ENCODE data around the gene SGSM1. TPM values are rescaled to one million over a fixed set of nuclear protein-coding genes. Genes with fewer than 3 reads are reported as not detected.
"Not testable (repeated sequence)": the region's sequence is repeated elsewhere in the genome, so short reads cannot be mapped to it uniquely, and the experiment has no call there.

SGSM1 gene
- total RNA-seq, 2 donors from 2014 or later: 0.52 to 1.3 TPM

DNA sequence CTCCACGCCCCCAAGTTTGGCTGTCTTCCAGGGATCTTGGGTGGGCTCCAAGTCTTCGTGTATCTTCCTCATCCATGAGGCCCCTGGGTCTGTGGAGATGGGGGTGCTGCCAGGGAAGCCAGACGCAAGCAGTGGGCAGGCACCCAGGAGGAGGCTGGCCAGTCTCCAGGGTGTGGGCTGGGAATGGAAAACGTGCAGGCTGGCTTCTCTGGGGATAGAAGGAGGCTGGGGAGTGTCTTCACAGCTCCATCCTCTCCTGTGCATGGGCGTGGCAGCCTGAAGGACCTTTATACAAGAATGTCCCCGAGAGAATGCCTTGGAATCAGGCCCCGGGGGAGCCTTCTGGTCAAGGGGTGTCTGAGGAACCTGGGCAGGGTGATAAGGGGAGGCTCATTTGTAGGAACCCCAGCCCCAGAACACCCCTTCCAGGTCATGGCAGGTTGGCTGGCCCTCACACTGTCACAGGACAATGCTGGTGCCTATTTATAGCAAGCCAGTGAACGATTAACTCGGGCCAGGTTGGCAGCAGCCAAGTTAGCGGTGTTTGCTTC is 14.0 kb downstream of the SGSM1 start:
- H3K4me3 Mint-ChIP-seq: no peak overlapping the region
- no peak for ATAC-seq (replicated peaks)
- peaks cover 5% of the 10 kb centered on the region for H3K9me3 Mint-ChIP-seq
- H3K27me3 Mint-ChIP-seq: no peaks in the 10 kb centered on the region
- no peaks in the 10 kb centered on the region for H3K4me1 Mint-ChIP-seq
- H3K27ac Mint-ChIP-seq: no peak overlapping the region
- H3K36me3 Mint-ChIP-seq (ENCODE audit: low read depth): no peaks in the 10 kb centered on the region

GRCh38 chr22:24822471-24822870 is 16.5 kb downstream of the SGSM1 start:
- no peaks in the 10 kb centered on the region for H3K27me3 Mint-ChIP-seq
- H3K4me3 Mint-ChIP-seq: no peak overlapping the region
- no peaks in the 10 kb centered on the region for H3K36me3 Mint-ChIP-seq (ENCODE audit: low read depth)
- H3K4me1 Mint-ChIP-seq: no peaks in the 10 kb centered on the region
- no peak overlapping the region for H3K27ac Mint-ChIP-seq
- no peaks in the 10 kb centered on the region for H3K9me3 Mint-ChIP-seq
- ATAC-seq (replicated peaks): no peak

GRCh38 chr22:24823787-24824186 is 17.8 kb downstream of the SGSM1 start:
- Mint-ChIP-seq H3K36me3 (ENCODE audit: low read depth) (no peaks in the 10 kb centered on the region), H3K27me3 (no peaks in the 10 kb centered on the region), H3K4me3 (no peak overlapping the region), H3K27ac (no peak overlapping the region), H3K4me1 (no peaks in the 10 kb centered on the region), H3K9me3 (no peaks in the 10 kb centered on the region)
- ATAC-seq (replicated peaks): no peak

- Mint-ChIP-seq H3K4me1 (no peaks in the 10 kb centered on the region), H3K36me3 (ENCODE audit: low read depth) (no peaks in the 10 kb centered on the region), H3K9me3 (no peaks in the 10 kb centered on the region), H3K27ac (no peak overlapping the region), H3K4me3 (no peak overlapping the region), H3K27me3 (no peaks in the 10 kb centered on the region)
- ATAC-seq (replicated peaks): no peak
Observed at GRCh38 chr22:24824250-24824649, 18.2 kb downstream of the SGSM1 start.

GRCh38 chr22:24824915-24825314 is 18.9 kb downstream of the SGSM1 start:
- H3K9me3 Mint-ChIP-seq: no peaks in the 10 kb centered on the region
- no peak for ATAC-seq (replicated peaks)
- H3K36me3 Mint-ChIP-seq (ENCODE audit: low read depth): no peaks in the 10 kb centered on the region
- no peak overlapping the region for H3K4me3 Mint-ChIP-seq
- no peaks in the 10 kb centered on the region for H3K27me3 Mint-ChIP-seq
- no peak overlapping the region for H3K27ac Mint-ChIP-seq
- no peaks in the 10 kb centered on the region for H3K4me1 Mint-ChIP-seq

DNA sequence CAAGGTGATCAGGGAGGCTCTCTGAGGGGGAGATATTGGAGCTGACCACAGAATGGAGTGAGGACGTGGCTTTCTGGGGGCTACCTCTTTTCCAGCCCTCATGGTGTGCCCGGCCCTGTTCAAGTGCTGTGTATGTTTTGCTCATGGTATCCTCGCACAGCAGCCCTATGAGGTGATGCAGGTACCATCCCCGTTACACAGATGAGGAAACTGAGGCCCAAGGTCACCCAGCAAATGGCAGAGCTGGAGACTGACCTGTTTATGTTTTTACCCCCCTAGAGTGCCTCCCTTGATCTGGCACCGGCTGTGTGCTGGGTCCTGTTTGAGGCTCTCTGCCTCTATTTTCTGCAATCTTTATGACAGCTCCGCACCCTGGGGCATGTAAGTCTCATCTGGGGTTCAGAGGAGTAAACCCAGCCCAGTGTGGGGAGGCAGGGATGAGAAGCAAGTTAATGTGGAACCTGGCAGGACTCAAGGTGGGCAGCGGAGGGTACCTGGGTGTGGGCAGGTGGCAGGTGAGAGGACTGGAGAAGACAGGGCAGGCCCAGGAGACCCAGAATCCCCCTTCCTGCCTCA is 20.8 kb downstream of the SGSM1 start:
- H3K36me3 Mint-ChIP-seq (ENCODE audit: low read depth): no peaks in the 10 kb centered on the region
- H3K27ac Mint-ChIP-seq: no peak overlapping the region
- H3K9me3 Mint-ChIP-seq: no peaks in the 10 kb centered on the region
- no peak overlapping the region for H3K4me3 Mint-ChIP-seq
- no peaks in the 10 kb centered on the region for H3K27me3 Mint-ChIP-seq
- H3K4me1 Mint-ChIP-seq: no peaks in the 10 kb centered on the region
- no peak for ATAC-seq (replicated peaks)

DNA sequence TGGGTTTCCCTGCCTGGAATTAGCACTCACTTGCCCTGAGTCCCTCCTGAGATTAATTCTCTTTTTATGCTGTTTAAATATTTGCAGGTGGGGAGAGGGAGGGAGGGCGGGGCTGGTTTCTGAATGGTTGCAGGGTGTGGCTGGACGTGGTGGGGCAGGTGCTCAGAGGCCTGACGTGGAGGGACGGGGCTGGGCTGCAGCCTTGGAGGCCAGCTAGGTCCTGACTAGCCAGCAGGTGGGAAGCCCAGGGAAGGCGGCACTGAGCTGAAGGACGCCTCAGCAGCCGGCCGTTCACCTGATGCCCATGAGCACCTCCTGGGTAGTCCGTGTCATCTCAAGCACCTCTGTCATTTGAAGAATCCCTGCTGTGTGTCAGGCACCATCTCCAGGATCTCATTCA is 21.3 kb downstream of the SGSM1 start:
- Mint-ChIP-seq H3K9me3 (no peaks in the 10 kb centered on the region), H3K27ac (no peak overlapping the region)
- no peak for ATAC-seq (replicated peaks)

GRCh38 chr22:24830205-24830979 is 24.4 kb downstream of the SGSM1 start:
- ATAC-seq (replicated peaks): no peak
- no peaks in the 10 kb centered on the region for H3K27me3 Mint-ChIP-seq

More for the DNA sequence above, 21.3 kb downstream of the SGSM1 start:
- Mint-ChIP-seq H3K4me3 (no peak overlapping the region), H3K27me3 (no peaks in the 10 kb centered on the region), H3K4me1 (no peaks in the 10 kb centered on the region), H3K36me3 (ENCODE audit: low read depth) (no peaks in the 10 kb centered on the region)

DNA sequence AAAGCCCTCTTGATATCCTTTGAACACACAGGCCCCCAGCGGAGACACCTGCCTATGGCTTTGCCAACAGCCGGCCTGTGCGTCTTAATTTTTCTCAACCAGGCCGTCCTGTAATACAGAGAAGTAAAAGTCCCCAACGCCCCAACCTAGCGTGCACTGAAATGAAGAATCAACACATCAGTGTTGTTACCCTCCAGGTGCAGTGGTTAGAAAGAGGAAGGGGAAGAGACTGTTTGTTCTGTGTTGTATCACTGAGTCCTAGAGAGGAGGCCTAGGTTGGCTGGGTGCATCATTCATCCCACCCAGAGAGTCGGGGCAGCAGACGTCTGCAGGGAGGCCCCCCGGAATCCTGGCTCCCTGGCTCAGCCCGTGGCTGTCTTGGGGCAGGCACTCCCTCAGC is 25.7 kb downstream of the SGSM1 start:
- H3K27me3 Mint-ChIP-seq: no peaks in the 10 kb centered on the region
- no peak overlapping the region for H3K4me3 Mint-ChIP-seq
- no peaks in the 10 kb centered on the region for H3K36me3 Mint-ChIP-seq (ENCODE audit: low read depth)
- no peak for ATAC-seq (replicated peaks)
- no peaks in the 10 kb centered on the region for H3K9me3 Mint-ChIP-seq
- no peaks in the 10 kb centered on the region for H3K4me1 Mint-ChIP-seq
- no peak overlapping the region for H3K27ac Mint-ChIP-seq

More at GRCh38 chr22:24830205-24830979, 24.4 kb downstream of the SGSM1 start:
- Mint-ChIP-seq H3K9me3 (no peaks in the 10 kb centered on the region), H3K27ac (no peak overlapping the region), H3K36me3 (ENCODE audit: low read depth) (no peaks in the 10 kb centered on the region), H3K4me3 (no peak overlapping the region), H3K4me1 (no peaks in the 10 kb centered on the region)

DNA sequence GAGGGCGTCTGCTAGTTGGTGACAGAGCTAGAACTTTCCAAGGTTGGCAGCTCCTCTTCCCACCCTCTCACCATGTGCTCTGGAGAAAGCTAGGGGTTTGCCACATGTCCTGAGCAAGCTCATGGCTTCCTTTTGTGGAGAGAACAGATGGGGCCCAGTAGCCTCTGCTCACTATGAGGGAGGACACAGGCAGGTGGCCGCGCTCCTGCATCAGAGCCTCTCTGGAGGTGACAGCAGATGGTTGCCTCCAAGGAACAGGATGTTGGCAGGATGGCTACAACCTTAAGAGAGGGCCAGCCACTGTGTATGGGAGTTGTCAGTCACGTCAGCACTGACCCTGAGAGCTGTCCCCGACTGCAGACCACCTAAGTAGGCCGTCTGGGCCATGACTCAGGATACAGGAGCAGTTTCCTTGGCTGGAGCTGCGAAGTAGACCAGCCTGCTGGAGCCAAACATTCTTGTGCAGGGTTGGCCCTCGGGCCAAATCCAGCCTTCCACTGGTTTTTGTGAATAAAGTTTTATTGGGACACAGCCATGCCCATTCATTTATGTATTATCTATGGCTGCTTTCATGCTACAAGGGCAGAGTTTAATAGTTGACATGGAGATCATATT is 28.0 kb downstream of the SGSM1 start:
- no peak for ATAC-seq (replicated peaks)
- H3K4me1 Mint-ChIP-seq: no peaks in the 10 kb centered on the region
- H3K27me3 Mint-ChIP-seq: no peaks in the 10 kb centered on the region
- no peak overlapping the region for H3K27ac Mint-ChIP-seq
- no peaks in the 10 kb centered on the region for H3K9me3 Mint-ChIP-seq
- H3K4me3 Mint-ChIP-seq: no peak overlapping the region
- no peaks in the 10 kb centered on the region for H3K36me3 Mint-ChIP-seq (ENCODE audit: low read depth)

DNA sequence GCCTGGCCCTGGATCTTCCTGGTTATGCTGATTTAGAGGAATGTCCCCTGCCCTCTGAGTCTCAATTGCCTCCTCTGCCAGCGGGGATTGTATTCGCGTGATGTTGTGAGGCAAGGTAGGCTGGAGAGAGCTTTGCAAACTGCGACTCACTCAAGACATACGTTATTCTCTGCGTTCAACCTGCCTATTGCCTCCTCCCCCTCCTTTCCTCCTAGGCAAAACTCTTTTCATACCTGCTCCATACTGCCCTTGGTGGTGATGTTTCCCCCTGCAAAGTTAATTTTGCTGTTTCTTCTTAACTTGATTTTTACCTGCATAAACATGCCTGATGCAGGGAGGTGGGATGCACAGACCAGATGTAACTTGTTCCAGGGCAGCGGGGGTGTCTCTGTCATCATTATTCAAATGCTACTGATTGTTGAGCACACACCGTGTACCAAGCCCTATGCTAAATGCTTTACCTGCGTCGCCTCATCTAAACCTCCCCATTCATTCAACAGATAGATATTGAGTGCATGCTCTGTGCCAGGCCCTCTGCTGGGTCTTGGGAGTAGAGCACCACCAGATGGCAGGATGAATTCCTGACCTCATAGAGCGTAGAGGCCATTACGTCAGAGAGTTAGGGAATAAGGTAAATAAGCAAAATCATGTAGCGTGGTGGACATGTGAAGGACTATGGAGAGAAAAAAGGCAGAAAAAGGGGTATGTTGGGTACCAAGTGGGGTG is 29.0 kb downstream of the SGSM1 start:
- no peak overlapping the region for H3K27ac Mint-ChIP-seq

GRCh38 chr22:24836282-24836681 is 30.3 kb downstream of the SGSM1 start:
- Mint-ChIP-seq H3K27me3 (no peaks in the 10 kb centered on the region), H3K27ac (no peak overlapping the region), H3K36me3 (ENCODE audit: low read depth) (no peaks in the 10 kb centered on the region), H3K9me3 (no peaks in the 10 kb centered on the region), H3K4me1 (no peaks in the 10 kb centered on the region), H3K4me3 (no peak overlapping the region)
- peak; percentile 70 for ATAC-seq (replicated peaks)

More for the DNA sequence above, 29.0 kb downstream of the SGSM1 start:
- Mint-ChIP-seq H3K27me3 (no peaks in the 10 kb centered on the region), H3K4me3 (no peak overlapping the region), H3K4me1 (no peaks in the 10 kb centered on the region), H3K36me3 (ENCODE audit: low read depth) (no peaks in the 10 kb centered on the region), H3K9me3 (no peaks in the 10 kb centered on the region)
- no peak for ATAC-seq (replicated peaks)

GRCh38 chr22:24837517-24837916 is 31.5 kb downstream of the SGSM1 start:
- not testable (repeated sequence) for H3K4me3 Mint-ChIP-seq, H3K27me3 Mint-ChIP-seq, H3K27ac Mint-ChIP-seq

GRCh38 chr22:24841261-24841660 is 35.2 kb downstream of the SGSM1 start:
- no peaks in the 10 kb centered on the region for H3K36me3 Mint-ChIP-seq (ENCODE audit: low read depth)
- H3K27me3 Mint-ChIP-seq: no peaks in the 10 kb centered on the region
- H3K9me3 Mint-ChIP-seq: no peaks in the 10 kb centered on the region
- H3K4me1 Mint-ChIP-seq: no peaks in the 10 kb centered on the region
- no peak for ATAC-seq (replicated peaks)
- no peak overlapping the region for H3K4me3 Mint-ChIP-seq
- no peak overlapping the region for H3K27ac Mint-ChIP-seq

More at GRCh38 chr22:24837517-24837916, 31.5 kb downstream of the SGSM1 start:
- not testable (repeated sequence) for ATAC-seq (replicated peaks); H3K9me3 Mint-ChIP-seq; H3K4me1 Mint-ChIP-seq; H3K36me3 Mint-ChIP-seq (ENCODE audit: low read depth)
